BJ (cell line): ENCODE results near the gene CARD9. TPM values are rescaled to one million over a fixed set of nuclear protein-coding genes. Genes with fewer than 3 reads are reported as not detected.

Experiments used
- CTCF ChIA-PET: fragments of 350-600 bp; formaldehyde crosslinking; extraction: SDS; loops from one replicate; lab custom pipeline; 2021; ENCODE audit warnings: antibody characterized with exemption, inconsistent platforms; lab: Yijun Ruan, JAX
- POLR2A ChIA-PET: fragments of 300-600 bp; sonication (Branson Sonifier 250); formaldehyde crosslinking; extraction: SDS; loops from one replicate; lab custom pipeline; 2021; ENCODE audit warnings: antibody characterized with exemption; lab: Charles Lee
- DNase-seq: peaks from one replicate; pipeline ENCODE4 v3.0.0-alpha.2; 2011; ENCODE audit warnings: low read depth
- H3K27me3 ChIP-seq: 2 replicates; pipeline ENCODE4 v1.6.0; 2011; ENCODE audit warnings: low read length; ENCODE audit not compliant: control insufficient read depth, insufficient read depth
- H3K36me3 ChIP-seq: 2 replicates; pipeline ENCODE4 v1.5.1; 2011; ENCODE audit warnings: low read length; ENCODE audit not compliant: control insufficient read depth, insufficient read depth
- H3K4me3 ChIP-seq: 2 replicates; pipeline ENCODE4 v1.5.1; 2011; ENCODE audit warnings: low read depth, mild to moderate bottlenecking, control low read depth, low read length
- polyA plus RNA-seq: library from polyadenylated mRNA; depleted of rRNA; stranded (reverse); fragments of >200 nt; gene quantifications from 2 replicates; pipeline ENCODE4 v1.2.3, GENCODE V29; 2011
- TF ChIP-seq, protein P1 (sequence below): IDR thresholded peaks from 2 replicates; pipeline ENCODE4 v1.5.1; 2011; ENCODE audit warnings: low read depth, mild to moderate bottlenecking, control low read depth, inconsistent platforms, low read length, moderate library complexity; ENCODE audit not compliant: insufficient read depth

CARD9 gene
- polyA plus RNA-seq, 1 experiment = 21.3 TPM

DNA sequence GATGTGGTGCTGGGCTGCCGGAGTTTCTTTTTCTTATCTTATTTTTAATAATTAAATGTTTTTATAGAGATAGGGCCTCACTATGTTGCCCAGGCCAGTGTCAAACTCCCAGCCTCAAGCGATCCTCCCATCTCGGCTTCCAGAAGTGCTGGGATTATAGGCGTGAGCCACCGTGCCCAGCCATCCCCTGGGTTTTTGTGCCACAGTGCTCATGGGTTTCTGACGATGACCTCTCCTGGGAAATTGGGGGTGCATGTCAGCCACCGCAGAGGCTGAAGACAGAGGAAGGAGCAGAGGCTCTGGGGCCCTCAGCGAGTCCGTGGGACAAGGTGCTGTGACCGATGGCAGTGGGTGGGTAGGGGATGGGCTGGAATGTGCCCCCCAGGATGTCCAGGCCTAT lies 31.7 kb downstream of the CARD9 start:
- CTCF ChIA-PET = interaction anchor here (0.5 to 1.5 kb wide), 5 partner anchors 17 to 437 kb away, joined by 3 to 8 read pairs (median 3); no protein-coding TSS in a partner anchor
- Histone ChIP-seq H3K4me3 (no peak overlapping the region), H3K36me3 (peaks cover 49% of the 10 kb centered on the region), H3K27me3 (no peaks in the 10 kb centered on the region)
- no peak for DNase-seq
- TF ChIP-seq, protein P1, sequence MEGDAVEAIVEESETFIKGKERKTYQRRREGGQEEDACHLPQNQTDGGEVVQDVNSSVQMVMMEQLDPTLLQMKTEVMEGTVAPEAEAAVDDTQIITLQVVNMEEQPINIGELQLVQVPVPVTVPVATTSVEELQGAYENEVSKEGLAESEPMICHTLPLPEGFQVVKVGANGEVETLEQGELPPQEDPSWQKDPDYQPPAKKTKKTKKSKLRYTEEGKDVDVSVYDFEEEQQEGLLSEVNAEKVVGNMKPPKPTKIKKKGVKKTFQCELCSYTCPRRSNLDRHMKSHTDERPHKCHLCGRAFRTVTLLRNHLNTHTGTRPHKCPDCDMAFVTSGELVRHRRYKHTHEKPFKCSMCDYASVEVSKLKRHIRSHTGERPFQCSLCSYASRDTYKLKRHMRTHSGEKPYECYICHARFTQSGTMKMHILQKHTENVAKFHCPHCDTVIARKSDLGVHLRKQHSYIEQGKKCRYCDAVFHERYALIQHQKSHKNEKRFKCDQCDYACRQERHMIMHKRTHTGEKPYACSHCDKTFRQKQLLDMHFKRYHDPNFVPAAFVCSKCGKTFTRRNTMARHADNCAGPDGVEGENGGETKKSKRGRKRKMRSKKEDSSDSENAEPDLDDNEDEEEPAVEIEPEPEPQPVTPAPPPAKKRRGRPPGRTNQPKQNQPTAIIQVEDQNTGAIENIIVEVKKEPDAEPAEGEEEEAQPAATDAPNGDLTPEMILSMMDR = no peak
- POLR2A ChIA-PET = no interaction called here

DNA sequence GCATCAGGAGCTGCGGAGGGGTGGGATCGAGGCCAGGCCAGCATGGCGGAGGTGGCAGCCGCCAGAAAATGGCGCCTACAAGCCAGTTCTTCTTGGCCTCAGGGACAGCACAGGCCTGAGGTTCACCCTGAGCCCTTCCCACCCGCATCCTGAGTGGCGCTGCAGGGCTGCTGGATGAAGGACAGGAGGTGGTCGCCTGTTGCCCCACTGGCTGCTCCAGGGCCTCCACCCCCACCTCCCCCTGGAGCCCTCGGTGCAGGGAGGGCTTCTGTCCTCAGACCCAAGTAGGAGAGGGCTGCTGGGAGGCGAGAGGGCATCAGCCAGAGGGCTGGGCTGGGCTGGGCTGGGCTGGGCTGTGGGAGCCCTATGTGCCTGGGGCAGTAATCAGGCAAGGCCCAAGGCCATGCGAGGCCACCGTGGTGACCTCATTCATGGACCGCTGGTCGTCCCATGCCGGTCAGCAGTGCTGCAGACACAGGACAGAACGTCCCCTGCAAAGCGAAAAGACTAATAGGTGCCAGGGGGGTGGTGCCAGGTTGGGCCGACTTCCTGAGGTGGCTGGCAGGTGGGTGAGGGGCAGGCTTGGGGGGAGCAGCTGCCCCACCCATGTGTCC lies 32.3 kb downstream of the CARD9 start:
- no peak for DNase-seq
- TF ChIP-seq, protein P1 = no peak
- CTCF ChIA-PET = interaction anchor here (1.4 kb wide), 1 partner anchor 29 kb away, joined by 8 read pairs; no protein-coding TSS in a partner anchor
- H3K27me3 ChIP-seq = no peaks in the 10 kb centered on the region
- H3K36me3 ChIP-seq = peaks cover 55% of the 10 kb centered on the region
- POLR2A ChIA-PET = no interaction called here
- no peak overlapping the region for H3K4me3 ChIP-seq

DNA sequence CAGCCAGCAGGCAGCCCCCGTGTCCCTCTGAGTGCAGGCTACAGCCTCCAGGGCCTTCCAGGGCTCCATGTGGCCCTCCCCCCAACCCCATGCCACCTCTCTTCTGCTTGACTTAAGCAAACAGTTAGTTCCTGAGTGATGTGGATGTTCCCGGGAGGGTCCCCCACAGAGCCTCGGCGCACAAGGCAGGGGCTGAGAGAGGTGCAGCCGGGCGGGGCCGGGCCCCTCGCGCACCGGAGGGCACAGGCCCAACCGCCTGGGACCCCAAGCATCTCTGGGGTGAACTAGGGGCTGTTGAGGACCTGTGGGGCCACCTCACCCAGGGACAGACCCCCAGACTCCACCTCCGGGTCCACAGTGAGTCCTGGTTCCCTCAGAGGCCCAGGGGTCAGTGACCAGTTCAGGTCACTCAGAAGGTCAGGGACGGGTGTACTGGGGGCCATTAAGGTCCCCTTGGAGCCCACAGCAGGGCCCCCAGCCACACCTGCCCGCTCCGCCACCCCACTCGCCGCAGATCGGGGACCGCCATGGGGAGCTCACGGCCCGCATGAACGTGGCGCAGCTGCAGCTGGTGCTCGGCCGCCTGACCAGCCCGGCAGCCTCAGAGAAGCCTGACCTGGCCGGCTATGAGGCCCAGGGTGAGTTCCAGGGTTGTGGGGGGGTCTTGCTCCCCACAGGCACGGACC lies 33.0 kb downstream of the CARD9 start:
- Histone ChIP-seq H3K4me3 (no peak overlapping the region), H3K36me3 (peaks cover 61% of the 10 kb centered on the region), H3K27me3 (no peaks in the 10 kb centered on the region)
- TF ChIP-seq, protein P1 = no peak
- no peak for DNase-seq
- ChIA-PET CTCF (interaction anchor here (1.3 to 1.4 kb wide), 3 partner anchors 21 to 28 kb away, joined by 3 to 8 read pairs (median 3); no protein-coding TSS in a partner anchor), POLR2A (no interaction called here)

DNA sequence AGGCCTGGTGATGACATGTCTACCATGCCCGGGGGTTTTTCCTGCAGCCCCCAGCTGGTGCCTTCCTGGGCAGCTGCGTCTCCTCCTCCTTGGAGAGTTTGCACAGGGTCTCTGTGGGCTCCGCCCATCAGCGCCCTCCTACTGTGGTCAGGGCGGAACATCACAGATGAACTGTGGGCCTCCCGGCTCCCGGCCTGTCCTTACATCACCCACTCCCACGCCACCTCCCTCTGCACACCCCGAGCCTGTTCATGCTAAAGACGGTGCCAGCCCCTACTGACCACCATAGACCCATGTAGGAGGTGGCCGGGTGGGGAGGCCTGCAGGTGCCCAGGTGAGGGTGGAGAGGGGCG lies 33.5 kb downstream of the CARD9 start:
- ChIA-PET CTCF (interaction anchor here (1.3 to 1.5 kb wide), 3 partner anchors 11 to 23 kb away, joined by 3 to 9 read pairs (median 3); no protein-coding TSS in a partner anchor), POLR2A (no interaction called here)
- no peak for DNase-seq
- H3K27me3 ChIP-seq = no peaks in the 10 kb centered on the region
- H3K4me3 ChIP-seq = no peak overlapping the region
- peaks cover 65% of the 10 kb centered on the region for H3K36me3 ChIP-seq
- TF ChIP-seq, protein P1 = no peak

DNA sequence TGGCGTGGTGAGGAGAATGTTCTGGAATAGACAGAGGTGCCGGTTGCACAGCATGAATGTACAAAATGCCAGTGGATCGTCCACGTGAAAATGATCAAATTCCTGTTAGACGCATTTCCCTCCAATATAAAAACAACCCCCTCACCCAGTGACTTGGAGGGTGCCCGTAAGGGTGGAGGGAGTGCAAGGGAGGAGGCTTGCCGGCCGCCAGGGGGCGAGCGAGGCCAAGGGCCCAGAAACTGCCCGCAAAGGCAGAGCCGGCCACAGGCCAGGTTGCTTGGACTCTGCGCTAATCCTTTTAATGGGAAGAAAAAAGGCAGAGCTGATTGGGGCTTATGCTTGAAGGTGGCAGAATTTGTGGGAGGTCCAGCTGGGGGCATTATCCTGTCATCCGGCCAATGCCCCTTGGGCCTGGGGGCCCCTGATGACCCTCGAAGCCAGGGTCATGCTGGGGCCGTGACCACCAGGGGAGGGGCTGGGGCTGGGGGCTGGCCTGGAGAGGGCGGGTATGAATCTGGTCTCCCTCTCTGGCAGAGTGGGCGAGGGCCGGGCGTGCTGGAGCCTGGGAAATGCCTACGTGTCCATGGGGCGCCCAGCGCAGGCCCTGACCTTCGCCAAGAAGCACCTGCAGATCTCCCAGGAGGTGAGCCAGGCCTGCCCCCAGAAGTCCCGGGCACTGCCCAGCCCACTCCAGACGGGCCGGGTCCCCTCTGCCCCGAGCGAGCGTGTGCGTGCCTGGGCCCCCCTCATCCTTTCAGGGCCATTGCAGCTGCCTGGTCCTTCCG lies 34.1 kb downstream of the CARD9 start:
- Histone ChIP-seq H3K36me3 (peaks cover 68% of the 10 kb centered on the region), H3K27me3 (no peaks in the 10 kb centered on the region), H3K4me3 (no peak overlapping the region)
- TF ChIP-seq, protein P1 = peak; percentile 89
- ChIA-PET POLR2A (no interaction called here), CTCF (interaction anchor here (1.3 to 1.5 kb wide), 3 partner anchors 10 to 23 kb away, joined by 3 to 9 read pairs (median 3); no protein-coding TSS in a partner anchor)
- DNase-seq = no peak
